ENCODE results near the gene DPP6.

The DPP6 gene

GRCh38 chr7:154942691-154943090 is 890.5 kb downstream of the DPP6 start:
- no peak for DNase-seq (ENCODE audit: low read depth)

All from stimulated activated CD8-positive, alpha-beta memory T cell treated with anti-CD3 and anti-CD28 coated beads, Interleukin-12 subunit alpha, Interleukin-12 subunit beta, amount 100 ng/mL, for 1 hour (primary cell).